ENCODE results near the gene SMIM44. TPM values are rescaled to one million over a fixed set of nuclear protein-coding genes. Genes with fewer than 3 reads are reported as not detected.

The SMIM44 gene
- total RNA-seq, 1 donor from 2014 or later, result not detected

- no peak for TF ChIP-seq CTCF (IDR thresholded peaks at IDR 0.05; ENCODE audit: partially characterized antibody, unreplicated experiment)
- Mint-ChIP-seq H3K9me3 (ENCODE audit: unreplicated experiment) (peaks cover 10% of the 10 kb centered on the region), H3K27ac (ENCODE audit: unreplicated experiment) (peak overlapping the region; percentile 82), H3K4me3 (ENCODE audit: unreplicated experiment) (peak overlapping the region; percentile 15), H3K36me3 (ENCODE audit: unreplicated experiment) (peaks cover 5% of the 10 kb centered on the region), H3K27me3 (ENCODE audit: unreplicated experiment) (peaks cover 4% of the 10 kb centered on the region), H3K4me1 (ENCODE audit: low read depth, unreplicated experiment) (peaks cover 13% of the 10 kb centered on the region)
- no peak for DNase-seq
These were observed 41.7 kb upstream of the SMIM44 start for GRCh38 chr19:3524904-3525451.

GRCh38 chr19:3524078-3524842 lies 41.0 kb upstream of the SMIM44 start:
- Mint-ChIP-seq H3K36me3 (ENCODE audit: unreplicated experiment) (peaks cover 5% of the 10 kb centered on the region), H3K4me3 (ENCODE audit: unreplicated experiment) (no peak overlapping the region), H3K9me3 (ENCODE audit: unreplicated experiment) (peaks cover 10% of the 10 kb centered on the region), H3K27me3 (ENCODE audit: unreplicated experiment) (peaks cover 4% of the 10 kb centered on the region), H3K27ac (ENCODE audit: unreplicated experiment) (peak overlapping the region; percentile 82), H3K4me1 (ENCODE audit: low read depth, unreplicated experiment) (peaks cover 13% of the 10 kb centered on the region)
- TF ChIP-seq CTCF (IDR thresholded peaks at IDR 0.05; ENCODE audit: partially characterized antibody, unreplicated experiment), result no peak
- no peak for DNase-seq

GRCh38 chr19:3523361-3524077 lies 40.3 kb upstream of the SMIM44 start:
- peaks cover 4% of the 10 kb centered on the region for H3K27me3 Mint-ChIP-seq (ENCODE audit: unreplicated experiment)
- H3K36me3 Mint-ChIP-seq (ENCODE audit: unreplicated experiment), result peaks cover 5% of the 10 kb centered on the region
- H3K27ac Mint-ChIP-seq (ENCODE audit: unreplicated experiment), result peak overlapping the region; percentile 33
- DNase-seq, result no peak
- TF ChIP-seq CTCF (IDR thresholded peaks at IDR 0.05; ENCODE audit: partially characterized antibody, unreplicated experiment), result no peak
- no peak overlapping the region for H3K4me3 Mint-ChIP-seq (ENCODE audit: unreplicated experiment)
- peaks cover 10% of the 10 kb centered on the region for H3K9me3 Mint-ChIP-seq (ENCODE audit: unreplicated experiment)
- H3K4me1 Mint-ChIP-seq (ENCODE audit: low read depth, unreplicated experiment), result peaks cover 13% of the 10 kb centered on the region

GRCh38 chr19:3522421-3523360 lies 39.5 kb upstream of the SMIM44 start:
- H3K27ac Mint-ChIP-seq (ENCODE audit: unreplicated experiment), result no peak overlapping the region
- peaks cover 5% of the 10 kb centered on the region for H3K36me3 Mint-ChIP-seq (ENCODE audit: unreplicated experiment)
- TF ChIP-seq CTCF (IDR thresholded peaks at IDR 0.05; ENCODE audit: partially characterized antibody, unreplicated experiment), result no peak
- H3K27me3 Mint-ChIP-seq (ENCODE audit: unreplicated experiment), result peaks cover 4% of the 10 kb centered on the region
- H3K9me3 Mint-ChIP-seq (ENCODE audit: unreplicated experiment), result peaks cover 10% of the 10 kb centered on the region
- no peak for DNase-seq
- H3K4me3 Mint-ChIP-seq (ENCODE audit: unreplicated experiment), result peak overlapping the region; percentile 34
- H3K4me1 Mint-ChIP-seq (ENCODE audit: low read depth, unreplicated experiment), result peaks cover 13% of the 10 kb centered on the region
